IMR-90 (cell line): ENCODE data around the gene FBXO33.

Source experiments
- CEBPB ChIP-seq: IDR thresholded peaks from 2 replicates; pipeline ENCODE4 v1.6.1; 2012; ENCODE audit warnings: low read depth, low read length, improper control_type of control experiment
- CHD1 ChIP-seq: IDR thresholded peaks from 2 replicates; pipeline ENCODE4 v1.6.1; 2012; ENCODE audit warnings: low read depth, low read length, improper control_type of control experiment
- FOS ChIP-seq: fragments of 150-350 bp; IDR thresholded peaks from 2 replicates; pipeline ENCODE4 v1.6.1; 2016; ENCODE audit warnings: low read depth, low read length
- MAZ ChIP-seq: IDR thresholded peaks from 2 replicates; pipeline ENCODE4 v1.6.1; 2012; ENCODE audit warnings: low read depth, mild to moderate bottlenecking, low read length, improper control_type of control experiment, moderate library complexity, borderline replicate concordance
- POLR2A ChIP-seq: IDR thresholded peaks from 2 replicates; pipeline ENCODE4 v1.6.1; 2012; ENCODE audit warnings: mild to moderate bottlenecking, low read depth, low read length
- RAD21 ChIP-seq: IDR thresholded peaks from 2 replicates; pipeline ENCODE4 v1.6.1; 2012; ENCODE audit warnings: low read length, improper control_type of control experiment
- RFX5 ChIP-seq: IDR thresholded peaks from 2 replicates; pipeline ENCODE4 v1.8.0; 2012; ENCODE audit warnings: low read depth, mild to moderate bottlenecking, low read length, moderate library complexity
- SMC3 ChIP-seq: fragments of 150-350 bp; IDR thresholded peaks from 2 replicates; pipeline ENCODE4 v1.6.1; 2016; ENCODE audit warnings: low read depth, mild to moderate bottlenecking, antibody characterized with exemption, low read length, moderate library complexity
- TF ChIP-seq, protein P1 (sequence below): conservative IDR thresholded peaks from 2 replicates; pipeline ENCODE4 v1.5.1; 2012; ENCODE audit warnings: mild to moderate bottlenecking, low read depth, low read length, improper control_type of control experiment
- TF ChIP-seq, protein P2 (sequence below): fragments of 150-350 bp; IDR thresholded peaks from 2 replicates; pipeline ENCODE4 v1.6.1; 2017; ENCODE audit warnings: mild to moderate bottlenecking, antibody characterized with exemption, low read length, low read depth
- TF ChIP-seq, protein P3 (sequence below): fragments of 150-350 bp; IDR thresholded peaks from 2 replicates; pipeline ENCODE4 v1.6.1; 2016; ENCODE audit warnings: low read depth, mild to moderate bottlenecking, low read length, moderate library complexity, borderline replicate concordance

DNA sequence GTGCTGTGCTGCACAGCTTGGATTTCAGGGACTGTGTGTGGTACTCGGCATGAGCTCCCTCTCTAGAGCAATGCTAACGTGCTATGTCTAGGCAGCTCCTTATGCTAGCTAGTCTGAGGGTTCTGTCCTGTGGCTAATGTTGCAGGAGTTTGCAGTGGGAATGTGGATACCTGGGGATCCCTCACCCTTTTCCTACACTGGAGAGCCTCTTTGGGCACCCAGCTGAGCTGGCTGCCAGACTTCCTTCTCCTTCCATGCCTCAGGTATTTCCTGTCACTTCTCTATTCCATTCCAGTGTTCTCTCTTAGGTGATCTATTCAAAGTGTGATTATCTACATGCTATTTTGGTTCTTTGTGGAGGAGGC, 64.9 kb downstream of the FBXO33 start:
- TF ChIP-seq SMC3 (no peak), POLR2A (no peak), FOS (no peak), RFX5 (no peak), MAZ (no peak), CHD1 (no peak), CEBPB (no peak), RAD21 (no peak)
- TF ChIP-seq, protein P1, sequence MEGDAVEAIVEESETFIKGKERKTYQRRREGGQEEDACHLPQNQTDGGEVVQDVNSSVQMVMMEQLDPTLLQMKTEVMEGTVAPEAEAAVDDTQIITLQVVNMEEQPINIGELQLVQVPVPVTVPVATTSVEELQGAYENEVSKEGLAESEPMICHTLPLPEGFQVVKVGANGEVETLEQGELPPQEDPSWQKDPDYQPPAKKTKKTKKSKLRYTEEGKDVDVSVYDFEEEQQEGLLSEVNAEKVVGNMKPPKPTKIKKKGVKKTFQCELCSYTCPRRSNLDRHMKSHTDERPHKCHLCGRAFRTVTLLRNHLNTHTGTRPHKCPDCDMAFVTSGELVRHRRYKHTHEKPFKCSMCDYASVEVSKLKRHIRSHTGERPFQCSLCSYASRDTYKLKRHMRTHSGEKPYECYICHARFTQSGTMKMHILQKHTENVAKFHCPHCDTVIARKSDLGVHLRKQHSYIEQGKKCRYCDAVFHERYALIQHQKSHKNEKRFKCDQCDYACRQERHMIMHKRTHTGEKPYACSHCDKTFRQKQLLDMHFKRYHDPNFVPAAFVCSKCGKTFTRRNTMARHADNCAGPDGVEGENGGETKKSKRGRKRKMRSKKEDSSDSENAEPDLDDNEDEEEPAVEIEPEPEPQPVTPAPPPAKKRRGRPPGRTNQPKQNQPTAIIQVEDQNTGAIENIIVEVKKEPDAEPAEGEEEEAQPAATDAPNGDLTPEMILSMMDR: no peak
- TF ChIP-seq, protein P2, sequence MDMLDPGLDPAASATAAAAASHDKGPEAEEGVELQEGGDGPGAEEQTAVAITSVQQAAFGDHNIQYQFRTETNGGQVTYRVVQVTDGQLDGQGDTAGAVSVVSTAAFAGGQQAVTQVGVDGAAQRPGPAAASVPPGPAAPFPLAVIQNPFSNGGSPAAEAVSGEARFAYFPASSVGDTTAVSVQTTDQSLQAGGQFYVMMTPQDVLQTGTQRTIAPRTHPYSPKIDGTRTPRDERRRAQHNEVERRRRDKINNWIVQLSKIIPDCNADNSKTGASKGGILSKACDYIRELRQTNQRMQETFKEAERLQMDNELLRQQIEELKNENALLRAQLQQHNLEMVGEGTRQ: no peak
- TF ChIP-seq, protein P3, sequence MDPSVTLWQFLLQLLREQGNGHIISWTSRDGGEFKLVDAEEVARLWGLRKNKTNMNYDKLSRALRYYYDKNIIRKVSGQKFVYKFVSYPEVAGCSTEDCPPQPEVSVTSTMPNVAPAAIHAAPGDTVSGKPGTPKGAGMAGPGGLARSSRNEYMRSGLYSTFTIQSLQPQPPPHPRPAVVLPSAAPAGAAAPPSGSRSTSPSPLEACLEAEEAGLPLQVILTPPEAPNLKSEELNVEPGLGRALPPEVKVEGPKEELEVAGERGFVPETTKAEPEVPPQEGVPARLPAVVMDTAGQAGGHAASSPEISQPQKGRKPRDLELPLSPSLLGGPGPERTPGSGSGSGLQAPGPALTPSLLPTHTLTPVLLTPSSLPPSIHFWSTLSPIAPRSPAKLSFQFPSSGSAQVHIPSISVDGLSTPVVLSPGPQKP: no peak
